Activated CD4-positive, alpha-beta T cell treated with anti-CD3 and anti-CD28 coated beads, Interleukin-2, Interleukin-6, amounts not matched to agents 100 ng/mL and 50 ng/mL, durations not matched to agents 16 hours and 8 hours (primary cell): ENCODE results near the gene RASGRP3.
A peak's percentile ranks its signal among the peaks of the same experiment; 100 is the strongest.
"Not testable (repeated sequence)": the region's sequence is repeated elsewhere in the genome, so short reads cannot be mapped to it uniquely, and the experiment has no call there.

Experiments
- DNase-seq: peaks from one replicate; pipeline ENCODE4 v3.0.0-alpha.2; 2020

The RASGRP3 gene

DNA sequence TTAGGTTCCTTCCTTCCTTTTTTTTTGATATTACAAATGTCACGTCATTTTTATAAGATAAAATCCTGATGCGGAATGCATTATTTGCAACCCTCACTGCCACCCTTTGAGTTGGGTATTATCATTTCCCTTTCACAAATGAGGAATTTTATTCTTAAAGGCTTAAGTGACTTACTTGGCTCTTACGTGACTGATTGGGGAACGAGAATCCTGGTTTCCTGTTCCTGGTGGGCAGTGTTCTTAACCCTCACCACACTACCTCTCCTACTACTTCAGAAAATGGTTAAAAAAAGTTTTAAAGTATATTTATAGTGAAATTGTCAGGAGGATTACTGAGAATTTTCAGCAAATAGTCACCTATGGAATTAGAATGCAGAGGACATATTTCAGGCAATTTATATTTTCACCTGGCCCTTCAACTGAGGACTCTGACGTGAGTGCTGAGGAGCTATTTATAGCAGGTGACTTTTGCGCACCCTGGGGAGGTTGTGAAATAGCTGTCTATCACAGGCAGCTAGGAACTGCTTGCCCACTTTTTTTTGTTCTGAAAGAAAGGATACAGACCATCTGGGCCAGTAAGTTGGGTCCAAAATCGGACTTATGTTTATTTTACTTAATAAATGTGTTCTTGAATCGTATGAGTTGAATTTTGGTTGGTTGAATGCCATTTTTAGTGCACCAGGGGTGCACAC is 18.7 kb upstream of the RASGRP3 start:
- no peak for DNase-seq

DNA sequence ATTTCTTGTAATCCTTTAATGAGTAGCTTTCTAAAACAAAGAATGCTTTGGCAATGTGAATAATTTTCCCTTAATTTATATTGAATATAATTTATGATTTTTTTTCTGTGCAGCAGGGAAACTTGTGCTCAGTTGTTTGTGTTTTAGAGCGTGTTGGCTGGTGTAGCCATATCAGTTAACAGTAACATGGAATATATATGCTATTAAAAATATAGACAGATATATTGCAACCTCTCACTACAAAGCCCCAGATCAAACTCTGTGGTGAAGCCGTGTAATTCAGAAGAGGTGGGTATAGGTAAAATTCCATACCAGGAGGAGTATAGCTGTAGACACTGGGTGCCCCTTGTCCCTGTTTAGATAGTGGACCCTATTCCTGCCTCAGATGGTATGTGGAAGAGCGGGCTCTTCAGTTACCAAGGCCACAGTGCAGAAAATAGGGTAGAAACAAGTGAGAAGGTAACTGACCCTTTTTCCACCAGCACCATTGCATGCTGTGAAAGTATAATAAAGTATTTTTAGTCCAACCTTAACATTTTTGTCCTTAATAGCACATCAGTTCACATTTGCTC is 18.1 kb upstream of the RASGRP3 start:
- DNase-seq: no peak

DNA sequence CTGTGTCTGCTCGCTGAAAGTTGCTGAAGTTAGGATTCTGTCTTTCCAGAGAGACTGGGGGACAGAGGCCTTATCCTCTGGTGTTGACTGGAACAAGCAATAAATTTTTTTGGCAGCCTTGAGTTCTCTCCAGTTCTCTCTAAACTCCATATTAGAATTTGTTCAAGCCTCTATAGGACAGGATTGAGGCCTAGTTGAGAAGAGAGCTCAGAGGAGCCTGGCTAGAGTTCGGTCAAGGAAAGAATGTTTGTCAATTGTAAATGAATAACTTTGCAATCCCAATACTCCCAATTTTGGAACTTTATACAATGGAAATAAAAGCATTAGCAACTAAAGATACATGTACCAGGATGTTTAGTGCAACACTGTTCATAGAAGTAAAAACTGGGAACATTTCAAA is 16.7 kb upstream of the RASGRP3 start:
- no peak for DNase-seq

DNA sequence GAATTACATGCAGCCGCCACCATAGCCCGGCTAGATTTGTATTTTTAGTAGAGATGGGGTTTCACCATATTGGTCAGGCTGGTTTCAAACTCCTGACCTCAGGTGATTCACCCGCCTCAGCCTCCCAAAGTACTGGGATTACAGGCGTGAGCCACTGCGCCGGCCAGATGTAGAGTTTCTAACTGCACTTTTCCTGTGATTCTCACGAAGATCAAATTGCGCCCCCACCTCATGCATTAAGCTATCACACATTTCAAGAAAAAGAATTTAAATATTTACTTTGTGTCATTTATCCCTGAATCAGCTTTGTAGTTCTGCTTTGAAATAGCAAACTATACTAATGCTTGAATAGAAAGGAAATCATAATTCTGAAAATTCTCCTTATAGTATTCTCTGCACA is 13.9 kb upstream of the RASGRP3 start:
- not testable (repeated sequence) for DNase-seq

DNA sequence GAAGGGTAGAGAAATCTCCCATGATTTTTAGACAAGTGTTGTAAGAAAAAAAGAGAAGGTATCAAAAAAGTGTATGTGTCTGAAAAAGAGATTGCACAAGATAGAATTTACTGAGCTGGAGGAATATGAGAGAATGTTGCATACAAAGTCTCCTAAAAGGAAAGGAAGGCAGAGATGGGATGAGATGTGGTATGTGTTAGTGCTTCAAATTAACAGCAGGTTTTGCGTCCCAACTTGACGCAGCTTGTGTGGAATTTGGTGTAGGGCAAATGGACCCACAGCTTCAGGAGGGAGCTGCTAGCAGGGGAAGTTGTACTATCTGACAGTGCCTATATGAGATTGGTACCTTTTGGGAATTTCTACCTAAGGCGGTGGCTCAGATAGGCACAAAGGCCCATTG is 9.0 kb upstream of the RASGRP3 start:
- no peak for DNase-seq

DNA sequence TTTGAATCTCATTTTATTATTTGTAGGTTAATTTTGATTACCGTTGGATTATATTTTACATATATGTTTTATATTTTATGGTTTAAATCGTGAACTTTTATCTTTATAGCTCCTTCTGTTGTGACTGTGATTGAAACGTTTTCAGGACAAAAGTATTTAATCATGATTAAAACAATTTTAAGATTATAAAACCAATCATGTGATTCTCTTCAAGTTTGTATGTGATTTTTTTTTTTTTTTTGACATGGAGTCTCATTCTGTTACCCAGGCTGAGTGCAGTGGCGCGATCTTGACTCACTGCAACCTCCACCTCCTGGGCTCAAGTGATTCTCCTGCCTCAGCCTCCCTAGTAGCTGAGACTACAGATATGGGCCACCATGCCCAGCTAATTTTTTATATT is 7.2 kb upstream of the RASGRP3 start:
- no peak for DNase-seq

DNA sequence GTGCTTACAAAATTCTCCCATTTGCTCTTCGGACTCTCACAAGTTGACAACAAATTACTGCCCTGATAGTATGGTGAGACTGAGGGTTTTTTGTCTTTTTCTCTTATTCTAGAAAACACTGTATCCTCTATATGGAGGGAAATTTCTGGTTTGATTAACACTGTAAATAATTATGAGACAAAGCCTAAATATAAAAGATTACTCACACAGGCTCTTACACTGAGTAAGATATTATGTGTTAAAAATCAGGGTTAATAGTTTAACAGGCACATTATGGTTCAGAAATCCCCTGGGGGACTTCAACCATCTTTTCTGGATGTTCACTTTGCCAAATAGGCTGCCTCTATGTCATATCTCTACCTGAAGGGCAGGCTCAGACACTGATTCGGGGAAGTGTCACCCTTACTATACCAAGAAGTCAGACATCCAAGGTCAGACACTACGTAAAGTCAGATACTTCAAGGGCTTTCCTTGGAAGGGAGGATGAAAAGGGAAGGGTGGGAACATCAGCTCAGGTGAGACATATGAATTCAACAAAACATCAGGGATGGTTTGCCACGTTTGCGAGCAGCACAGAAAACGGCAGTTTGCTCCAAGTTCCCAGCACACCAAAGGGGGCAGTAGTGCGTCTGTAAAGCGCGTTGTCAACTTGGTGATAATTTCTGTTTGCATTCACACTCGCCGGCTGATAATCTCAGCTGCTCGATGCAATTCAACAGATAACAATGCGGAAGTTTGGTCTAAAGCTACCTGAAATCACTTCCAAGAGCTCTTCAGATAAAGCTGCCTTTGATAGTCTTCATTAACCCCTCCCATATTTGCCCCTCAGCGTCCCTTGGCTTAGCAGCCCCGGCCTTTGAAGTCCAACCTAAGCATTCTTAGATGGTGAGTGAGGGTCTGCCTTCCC is 972 bp upstream of the RASGRP3 start:
- DNase-seq: peak; percentile 90

DNA sequence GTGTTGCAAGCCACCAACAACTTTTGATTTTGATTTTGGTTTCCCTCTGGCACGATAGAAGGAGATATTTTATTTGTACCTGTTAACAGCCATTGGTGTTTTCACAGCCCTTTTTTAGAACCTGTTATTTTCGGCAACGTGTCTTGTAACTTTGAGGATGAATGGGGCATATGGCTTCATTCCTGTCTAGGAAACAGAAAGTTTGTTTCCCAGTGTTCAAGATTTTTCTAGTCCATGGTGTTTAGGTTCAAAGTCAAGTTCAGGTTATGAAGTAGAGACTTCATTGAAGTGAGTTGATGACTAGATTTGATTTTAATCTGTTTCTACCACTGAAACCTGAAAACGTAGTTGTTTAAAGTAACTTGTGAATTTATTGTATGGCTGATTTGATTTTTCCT is 343 bp downstream of the RASGRP3 start:
- no peak for DNase-seq

DNA sequence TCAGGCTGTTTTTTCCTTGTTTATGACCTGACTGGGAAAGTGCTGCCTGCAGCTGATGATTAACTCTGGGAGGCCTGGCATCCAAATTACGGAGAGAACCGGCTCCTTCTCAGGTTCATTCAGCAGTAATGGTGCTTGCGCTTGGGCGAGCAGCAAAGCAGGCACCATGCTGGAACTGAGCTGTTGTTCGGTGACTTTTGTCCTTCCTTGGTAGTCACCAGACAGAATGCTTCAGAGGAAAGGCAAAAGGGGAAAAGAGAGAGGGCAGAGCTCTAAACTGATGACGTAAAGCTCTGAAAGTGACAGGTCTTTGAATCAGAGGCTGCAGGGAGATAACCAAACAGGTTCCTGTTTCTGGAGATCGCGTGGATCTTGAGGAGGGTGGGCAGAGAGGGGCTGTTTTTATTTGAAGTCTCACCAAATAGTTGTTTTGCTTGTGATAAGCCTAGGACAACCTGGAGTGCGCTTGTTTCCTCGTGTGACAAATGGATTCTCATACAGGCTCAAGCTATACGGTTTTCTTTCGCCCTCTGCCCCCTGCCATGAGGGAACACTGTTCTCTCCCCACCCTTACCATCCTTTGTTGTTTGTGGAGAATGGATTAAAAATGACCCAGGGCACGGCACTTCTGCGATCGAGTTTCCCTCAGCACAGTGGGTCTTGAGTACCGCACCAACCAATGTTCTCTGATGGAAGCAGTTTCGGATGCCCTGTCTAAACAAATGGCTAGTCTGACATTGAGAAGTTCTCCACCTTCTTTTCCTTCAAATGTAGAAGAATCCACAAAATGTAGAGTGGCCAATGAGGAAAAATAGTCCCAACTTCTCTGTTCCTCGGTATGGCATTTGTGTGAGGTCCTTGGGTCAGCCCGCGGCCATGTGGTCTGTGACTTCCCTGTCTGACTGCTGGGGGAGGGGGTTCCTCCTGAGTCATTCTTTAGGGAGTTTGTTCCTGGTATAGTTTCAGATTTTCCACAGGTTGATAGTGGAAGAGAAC is 1.3 kb downstream of the RASGRP3 start:
- peak; percentile 70 for DNase-seq

DNA sequence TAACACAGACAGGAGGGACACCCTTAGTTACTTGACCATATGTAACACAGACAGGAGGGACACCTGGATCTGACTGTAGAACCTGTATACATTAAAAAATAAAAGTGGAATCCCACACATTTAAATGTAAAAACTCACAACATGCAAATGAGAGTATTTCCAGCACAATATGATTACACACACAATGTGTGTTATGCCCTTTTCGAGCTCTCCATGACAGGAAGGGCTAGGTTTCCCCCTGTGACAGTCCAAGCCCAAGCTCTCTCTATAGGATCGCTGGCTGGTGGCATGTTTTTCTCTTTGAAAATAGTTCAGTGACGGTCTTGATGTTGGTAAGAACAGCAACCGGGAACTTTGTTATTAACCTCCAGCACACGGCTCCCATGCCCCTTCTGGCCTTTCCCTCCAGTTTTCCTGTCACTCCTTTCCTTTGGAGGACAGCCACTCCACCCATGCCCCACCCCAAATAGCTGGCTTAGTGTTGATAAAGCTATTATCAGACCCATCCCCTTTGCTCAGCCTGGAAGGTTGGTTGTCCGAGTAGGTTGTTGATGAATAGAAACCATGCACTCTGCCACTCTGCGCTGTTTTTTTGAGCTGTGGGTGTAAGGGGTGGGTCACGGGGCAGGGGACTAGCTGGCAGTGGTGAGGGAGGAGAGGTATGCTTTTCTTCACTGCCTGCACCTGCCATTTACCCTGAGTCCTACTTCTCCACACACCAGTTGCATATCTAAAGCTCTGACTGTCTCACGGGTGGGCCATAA is 2.7 kb downstream of the RASGRP3 start:
- no peak for DNase-seq

DNA sequence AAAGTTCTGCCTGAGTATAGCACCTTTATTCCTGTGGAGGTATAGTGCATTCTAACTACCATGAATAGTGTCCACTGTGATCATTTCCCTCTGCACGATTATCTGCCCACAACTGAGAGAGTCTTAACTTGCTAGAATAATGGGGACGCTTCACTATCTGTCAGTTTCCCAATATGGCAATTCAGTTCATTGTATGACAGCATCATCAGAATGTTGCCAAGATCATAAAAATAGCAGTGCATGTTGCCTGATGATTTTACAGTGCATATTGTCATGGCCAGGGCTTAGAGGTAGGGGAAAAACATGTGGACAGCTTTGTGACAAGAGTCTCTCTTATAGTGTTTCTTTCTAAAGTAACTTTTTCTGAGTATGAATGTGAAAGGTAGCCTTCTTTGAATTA is 6.1 kb downstream of the RASGRP3 start:
- no peak for DNase-seq

DNA sequence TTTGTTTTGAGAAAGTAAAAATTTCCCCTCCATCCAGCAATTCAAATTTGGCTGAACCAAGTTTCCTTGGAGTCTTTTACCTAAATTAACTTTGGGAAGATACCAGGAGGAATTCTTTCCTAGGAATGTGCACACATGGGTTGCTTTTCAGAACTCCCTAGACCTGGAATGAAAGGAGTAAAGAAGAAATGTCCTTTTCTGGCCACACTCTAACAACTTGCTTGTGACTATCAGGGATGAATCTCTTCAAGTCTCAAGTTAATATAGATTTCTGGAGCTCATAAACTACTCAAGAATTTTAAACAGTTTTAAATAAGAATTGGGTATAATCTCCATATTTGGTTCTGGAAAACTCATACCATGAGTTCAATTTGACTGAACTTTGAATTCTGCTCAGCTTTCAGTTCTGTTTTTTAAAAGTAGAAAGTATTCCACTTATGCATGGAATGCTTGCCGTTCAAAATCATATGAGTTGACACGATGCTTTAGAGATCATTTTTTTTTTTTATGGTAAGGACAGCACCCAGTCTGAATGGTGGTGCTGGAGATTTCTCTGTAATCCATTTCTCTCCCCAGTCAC is 7.7 kb downstream of the RASGRP3 start:
- peak; percentile 39 for DNase-seq

DNA sequence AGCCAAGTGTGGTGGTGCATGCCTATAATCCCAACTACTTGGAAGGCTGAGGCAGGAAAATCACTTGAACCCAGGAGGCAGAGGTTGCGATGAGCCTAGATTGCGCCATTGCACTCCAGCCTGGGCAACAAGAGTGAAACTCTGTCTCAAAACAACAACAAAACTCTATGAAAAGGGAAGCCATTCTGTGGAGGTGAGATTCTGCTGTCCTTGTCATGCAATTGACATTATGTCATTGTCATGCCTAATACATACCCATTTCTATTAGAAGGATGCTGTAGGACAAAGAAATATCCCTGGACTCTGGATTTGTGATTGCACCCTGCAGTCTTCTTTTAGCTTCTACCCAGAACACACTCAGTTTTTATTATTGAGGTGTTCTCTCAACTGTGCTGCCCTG is 8.6 kb downstream of the RASGRP3 start:
- DNase-seq: no peak

DNA sequence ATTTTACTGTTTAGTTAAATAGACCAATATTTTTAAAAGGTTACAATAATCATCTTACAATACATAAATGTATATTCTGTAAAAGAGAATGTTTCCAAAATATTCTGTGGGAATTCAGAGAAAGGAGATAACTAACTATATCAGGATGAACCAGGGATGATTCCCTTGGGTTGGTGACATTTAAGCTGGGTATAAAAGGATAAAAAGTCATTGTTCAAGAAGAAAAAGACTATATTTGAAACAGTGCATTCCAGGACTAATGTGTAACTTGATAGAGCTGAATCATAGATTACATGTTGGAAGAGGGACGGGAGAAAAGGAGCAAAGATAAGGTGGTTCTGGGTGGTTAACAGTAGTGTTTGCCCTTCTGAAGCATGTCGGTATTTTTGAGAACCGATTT is 10.1 kb downstream of the RASGRP3 start:
- no peak for DNase-seq

DNA sequence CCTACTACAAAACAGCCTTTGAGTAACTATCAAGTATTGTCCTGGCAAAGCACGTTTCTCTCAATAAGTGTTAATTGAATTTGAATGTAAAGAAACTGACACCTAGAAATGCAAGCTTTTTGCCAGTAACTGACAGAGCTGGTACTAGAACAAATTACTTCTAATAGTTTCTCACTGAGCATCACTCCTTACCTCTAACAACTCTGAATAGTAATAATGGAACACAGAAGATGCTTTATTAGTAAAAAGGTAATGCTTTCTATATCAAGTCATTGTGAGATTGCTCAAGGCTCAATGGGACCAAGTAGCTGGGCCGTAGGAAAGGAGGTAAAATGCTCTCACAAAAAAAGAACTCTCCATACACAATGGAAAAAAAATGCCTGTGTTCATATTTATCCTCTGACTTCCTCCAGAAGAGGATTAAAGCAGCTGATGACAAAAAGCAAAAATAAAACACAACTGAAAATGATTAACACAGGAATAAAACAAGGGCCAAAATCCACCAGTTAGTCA is 11.8 kb downstream of the RASGRP3 start:
- peak; percentile 63 for DNase-seq

DNA sequence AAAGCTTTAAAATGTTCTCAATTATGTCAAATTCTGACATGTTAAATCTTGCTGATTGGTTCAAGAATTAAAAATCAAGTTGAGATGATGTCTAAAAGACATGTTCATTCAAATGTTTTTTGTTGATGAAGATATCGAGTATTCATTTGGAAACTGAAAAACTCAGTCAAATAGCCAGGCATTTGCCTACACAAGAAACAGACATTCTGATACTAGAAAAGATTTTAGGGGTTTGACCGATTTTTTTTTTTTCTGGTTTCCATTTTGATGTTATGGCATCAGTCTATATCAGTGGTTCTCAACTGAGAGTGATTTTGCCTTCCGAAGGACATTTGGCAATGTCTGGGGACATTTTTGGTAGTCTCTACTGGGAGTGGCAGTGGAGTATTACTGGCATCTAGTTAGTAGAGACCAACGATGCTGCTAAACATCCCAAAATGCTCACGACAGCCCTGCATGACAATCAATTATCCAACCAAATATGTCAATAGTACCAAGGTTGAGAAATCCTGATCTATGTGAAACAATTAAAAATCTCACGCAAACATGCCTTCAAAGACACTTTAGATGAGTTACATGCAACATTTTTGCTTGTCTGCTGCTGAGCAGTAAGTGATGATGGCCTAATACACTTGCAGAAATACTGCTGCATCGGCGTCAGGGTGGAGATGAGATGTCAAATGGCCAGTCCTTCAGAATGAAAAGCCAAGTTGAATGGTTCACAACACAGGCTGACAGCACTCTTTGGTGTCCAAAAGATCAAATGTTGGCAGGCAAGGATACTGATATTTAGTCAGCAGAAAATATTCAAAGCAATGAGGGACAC is 12.5 kb downstream of the RASGRP3 start:
- peak; percentile 69 for DNase-seq

DNA sequence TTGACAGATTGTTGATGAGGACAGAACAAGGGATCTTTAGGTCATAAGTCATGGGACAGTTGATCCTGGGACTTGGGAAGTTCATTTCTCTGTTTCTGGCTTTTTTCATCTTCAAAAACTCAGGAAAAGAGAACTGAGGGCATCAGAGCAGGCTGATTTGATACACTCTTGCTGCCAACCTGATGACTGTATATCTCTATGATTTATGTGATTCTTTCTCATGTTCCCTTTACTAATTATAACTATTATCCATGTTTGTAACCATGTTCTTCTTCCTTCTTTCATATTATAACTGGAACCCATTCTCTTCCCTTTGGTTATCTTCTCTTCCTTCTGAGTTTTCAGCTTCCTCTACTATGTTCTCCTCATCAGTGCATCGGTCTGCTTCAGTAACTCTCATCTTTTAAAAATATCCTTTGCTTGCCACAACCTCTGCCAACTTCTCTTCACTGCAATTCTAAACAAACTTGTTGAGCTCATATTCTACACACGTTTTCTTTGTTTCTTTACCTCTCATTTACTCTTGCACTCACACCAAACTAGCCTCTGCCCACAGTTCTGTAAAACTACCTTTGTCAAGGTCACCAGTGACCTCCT is 13.5 kb downstream of the RASGRP3 start:
- no peak for DNase-seq

DNA sequence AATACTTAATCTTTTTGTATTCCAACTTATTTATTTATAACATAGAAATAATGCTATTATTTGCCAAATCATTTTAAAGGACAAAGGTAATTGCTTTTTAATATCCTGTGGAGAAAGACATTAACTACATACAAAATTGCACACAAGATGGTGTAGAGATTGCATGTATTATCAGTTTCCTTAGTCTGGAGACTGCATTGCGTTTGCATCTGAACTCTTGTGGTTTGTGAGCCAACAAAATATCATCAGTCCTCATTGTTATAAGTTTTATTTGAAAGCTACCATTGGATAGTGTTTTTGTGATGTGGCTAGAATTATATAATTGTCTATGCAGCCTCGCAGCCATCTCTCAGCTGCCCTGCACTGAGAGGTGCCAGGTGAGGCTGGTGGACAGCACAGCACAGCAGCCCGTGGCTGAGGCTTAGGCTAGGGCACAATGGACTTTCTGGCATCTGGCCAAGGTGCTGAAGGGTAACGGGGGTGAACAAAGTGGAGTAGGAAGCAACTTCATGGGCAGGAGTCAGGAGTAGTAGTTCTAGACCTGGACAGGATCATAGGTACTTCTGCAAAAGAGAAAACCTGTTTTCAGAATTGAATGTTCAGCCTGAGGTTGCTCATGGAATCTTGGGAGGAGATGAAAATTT is 15.1 kb downstream of the RASGRP3 start:
- DNase-seq: no peak

DNA sequence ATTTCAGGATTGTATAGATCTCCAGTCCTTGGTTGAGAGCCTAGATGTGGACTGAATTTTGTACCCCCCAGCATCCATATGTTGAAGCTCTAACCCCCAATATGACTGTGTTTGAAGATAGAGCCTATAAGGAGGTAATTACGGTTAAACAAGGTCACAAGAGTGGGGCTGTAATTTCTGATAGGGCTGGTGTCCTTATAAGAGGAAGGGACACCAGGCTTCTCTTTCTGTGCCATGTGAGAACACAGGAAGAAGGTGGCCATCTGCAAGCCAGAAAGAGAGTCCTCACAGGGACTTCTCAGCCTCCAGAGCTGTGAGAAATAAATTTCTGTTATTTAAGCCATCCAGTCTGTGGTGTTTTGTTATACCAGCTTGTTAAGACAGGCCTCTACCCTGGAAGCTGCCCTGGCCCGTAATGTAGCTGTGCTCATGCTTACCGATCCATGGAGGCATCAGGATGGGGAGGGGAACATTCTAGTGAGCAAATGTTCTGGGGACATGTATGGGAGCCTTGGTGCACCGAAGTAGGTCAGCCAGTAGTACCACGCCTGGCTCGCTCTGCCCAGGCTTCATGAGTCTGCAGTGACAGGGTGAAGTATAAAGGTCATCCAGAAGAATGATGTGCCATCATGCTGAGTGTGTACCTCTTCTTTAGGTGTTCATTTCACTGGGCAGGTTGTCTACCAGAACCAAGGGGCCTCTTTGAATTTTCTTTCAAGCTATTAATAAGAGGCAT is 16.1 kb downstream of the RASGRP3 start:
- no peak for DNase-seq
